Temporal lobe (tissue), 2 donors: Measurements from ENCODE around the gene CCT2. TPM values are rescaled to one million over a fixed set of nuclear protein-coding genes. Genes with fewer than 3 reads are reported as not detected.
A peak's percentile ranks its signal among the peaks of the same experiment; 100 is the strongest.

Experiments used
- small RNA-seq: library from RNA; depleted of rRNA; stranded (forward); fragments of <200 nt; gene quantifications from one replicate; pipeline ENCODE3, GENCODE V24; 2014; ENCODE audit warnings: low replicate concordance
- total RNA-seq: library from RNA; depleted of rRNA; stranded (reverse); fragments of >200 nt; gene quantifications from one replicate; pipeline ENCODE4 v1.2.3, GENCODE V29; 2014

The CCT2 gene
- total RNA-seq, 1 donor from 2014 or later = 187 TPM

Small RNAs within 50 kb of the gene (small RNA-seq; reads per million reads assigned to genes)
- 0.53 reads per million, percentile 52 among the genes with 10 or more reads in this experiment for gene MIR3913-1

Other genes with a start within 250 kb of the CCT2 start
- gene LYZ, start 237.1 kb upstream of the CCT2 start, total RNA-seq = 3.2 TPM
- gene YEATS4, start 225.7 kb upstream of the CCT2 start, total RNA-seq = 23.4 TPM
- gene FRS2, start 115.1 kb upstream of the CCT2 start, total RNA-seq = 54.1 TPM
- not detected for gene LRRC10, start 25.4 kb downstream of the CCT2 start, total RNA-seq
- 0.25 TPM for gene BEST3, start 113.8 kb downstream of the CCT2 start, total RNA-seq
- gene RAB3IP, start 153.4 kb downstream of the CCT2 start, total RNA-seq = 25.8 TPM
- gene MYRFL, start 239.8 kb downstream of the CCT2 start, total RNA-seq = under 0.01 TPM